Endothelial cell of umbilical vein (primary cell): ENCODE data around the gene TRIM62. TPM values are rescaled to one million over a fixed set of nuclear protein-coding genes. Genes with fewer than 3 reads are reported as not detected.

Experiments
- BruUV-seq: library from RNA; stranded (reverse); fragments of 400-500 nt; replicated peaks from 2 replicates; lab custom pipeline; 2021; lab: Mats Ljungman, UMichigan
- CTCF ChIA-PET: fragments of 300-600, 350-600 bp; sonication (Branson Sonifier 250); formaldehyde crosslinking; loops from one replicate; lab custom pipeline; 2021; ENCODE audit warnings: antibody characterized with exemption, inconsistent platforms; lab: Charles Lee
- POLR2A ChIA-PET: fragments of 300-600, 350-600 bp; sonication (Branson Sonifier 250); formaldehyde crosslinking; loops from one replicate; lab custom pipeline; 2021; ENCODE audit warnings: antibody characterized with exemption, inconsistent platforms; lab: Charles Lee
- DNase-seq: peaks from one replicate; pipeline ENCODE4 v3.0.0-alpha.2; 2011; ENCODE audit warnings: low read depth, low spot score
- FAIRE-seq: peaks from 2 replicates; lab custom pipeline; 2011; peaks lifted over from hg19 to GRCh38; lab: Jason Lieb, UNC
- H2AFZ ChIP-seq: 2 replicates; pipeline ENCODE4 v1.6.0; 2012; ENCODE audit warnings: low read depth, low read length, control low read depth, inconsistent platforms
- H3K27ac ChIP-seq: 2 replicates; pipeline ENCODE4 v1.5.1; 2011; ENCODE audit warnings: low read depth, mild to moderate bottlenecking, control low read depth, low read length, moderate library complexity; ENCODE audit not compliant: insufficient read depth
- H3K27me3 ChIP-seq, 2 experiments: 2 replicates each; pipeline versions ENCODE4 v1.6.0 to v1.6.1; 2011; ENCODE audit warnings: low read length in 2 of 2, mixed read lengths in 1 of 2; ENCODE audit not compliant: control insufficient read depth in 2 of 2, insufficient read depth in 2 of 2
- H3K36me3 ChIP-seq, 2 experiments: 2 replicates in 1 of 2; 3 replicates in 1 of 2; pipeline ENCODE4 v1.5.1; 2011; ENCODE audit warnings: low read length in 2 of 2, mild to moderate bottlenecking in 1 of 2, moderate library complexity in 1 of 2; ENCODE audit not compliant: control insufficient read depth in 2 of 2, insufficient read depth in 2 of 2; ENCODE audit errors: extremely low read depth in 1 of 2
- H3K4me1 ChIP-seq: 3 replicates; pipeline ENCODE4 v1.5.1; 2011; ENCODE audit warnings: mild to moderate bottlenecking, low read length; ENCODE audit not compliant: control insufficient read depth, insufficient read depth; ENCODE audit errors: extremely low read depth
- H3K4me2 ChIP-seq: 2 replicates; pipeline ENCODE4 v1.6.1; 2011; ENCODE audit warnings: low read length, control low read depth, mixed read lengths; ENCODE audit not compliant: insufficient read depth
- H3K4me3 ChIP-seq, 3 experiments: fragments of 200-600 bp in 1 of 3; sonication (generic), shearing (Covaris generic) in 1 of 3; replicated peaks in 1 of 3; 2 replicates each; pipeline ENCODE4 v1.5.1; 2011 to 2016; ENCODE audit warnings: control low read depth in 3 of 3, low read length in 3 of 3, mild to moderate bottlenecking in 2 of 3, inconsistent platforms in 1 of 3, low read depth in 1 of 3, moderate library complexity in 1 of 3; ENCODE audit not compliant: insufficient read depth in 1 of 3
- H3K79me2 ChIP-seq: 2 replicates; pipeline ENCODE4 v1.6.0; 2012; ENCODE audit warnings: low read length, inconsistent platforms; ENCODE audit not compliant: control insufficient read depth, insufficient read depth
- H3K9ac ChIP-seq: replicated peaks from 2 replicates; pipeline ENCODE3; 2011; ENCODE audit warnings: low read length, control low read depth; ENCODE audit not compliant: insufficient read depth; ENCODE audit errors: extremely low read depth
- H3K9me1 ChIP-seq: replicated peaks from 3 replicates; pipeline ENCODE4 v1.6.0; 2011; ENCODE audit warnings: mild to moderate bottlenecking, low read length; ENCODE audit not compliant: control insufficient read depth, insufficient read depth; ENCODE audit errors: extremely low read depth
- H3K9me3 ChIP-seq: replicated peaks from 2 replicates; pipeline ENCODE4 v1.5.1; 2012; ENCODE audit warnings: low read length, inconsistent platforms; ENCODE audit not compliant: control insufficient read depth, insufficient read depth
- H4K20me1 ChIP-seq: replicated peaks from 2 replicates; pipeline ENCODE3; 2011; ENCODE audit warnings: mild to moderate bottlenecking, low read length; ENCODE audit not compliant: control insufficient read depth, insufficient read depth; ENCODE audit errors: extremely low read depth
- CTCF ChIP-seq, 2 donors: IDR thresholded peaks; 1 replicate in 1 of 2; 2 replicates in 1 of 2; pipeline ENCODE4 v1.5.1; 2011; ENCODE audit warnings: low read length in 2 of 2, mild to moderate bottlenecking in 2 of 2, moderate library complexity in 2 of 2, control low read depth in 1 of 2, inconsistent platforms in 1 of 2, low read depth in 1 of 2; ENCODE audit not compliant: insufficient read depth in 1 of 2; ENCODE audit errors: extremely low read depth in 1 of 2
- EZH2 ChIP-seq: IDR thresholded peaks from 2 replicates; pipeline ENCODE4 v1.6.1; 2012; ENCODE audit warnings: borderline replicate concordance, low read depth, mild to moderate bottlenecking, moderate library complexity, low read length, inconsistent platforms; ENCODE audit not compliant: severe bottlenecking
- FOS ChIP-seq: IDR thresholded peaks from 2 replicates; pipeline ENCODE4 v1.6.1; 2011; ENCODE audit warnings: mild to moderate bottlenecking, low read length, moderate library complexity, borderline replicate concordance; ENCODE audit not compliant: insufficient read depth
- GATA2 ChIP-seq: IDR thresholded peaks from 2 replicates; pipeline ENCODE4 v1.7.0; 2011; ENCODE audit warnings: low read depth, mild to moderate bottlenecking, moderate library complexity, mixed read lengths, low read length; ENCODE audit not compliant: insufficient read length, insufficient read depth
- JUN ChIP-seq: IDR thresholded peaks from 2 replicates; pipeline ENCODE4 v1.6.1; 2011; ENCODE audit warnings: borderline replicate concordance, low read depth; ENCODE audit not compliant: insufficient read length, insufficient read depth
- MYC ChIP-seq: IDR thresholded peaks from one replicate; pipeline ENCODE4 v1.6.1; 2011; ENCODE audit warnings: mild to moderate bottlenecking, low read depth, low read length
- POLR2A ChIP-seq: IDR thresholded peaks from 2 replicates; pipeline ENCODE4 v1.6.1; 2012; ENCODE audit warnings: low read depth, mild to moderate bottlenecking, control low read depth, low read length
- POLR2AphosphoS5 ChIP-seq: IDR thresholded peaks from 2 replicates; pipeline ENCODE4 v1.6.1; 2012; ENCODE audit warnings: low read depth, mild to moderate bottlenecking, control low read depth, low read length, moderate library complexity; ENCODE audit not compliant: insufficient read depth
- dilution Hi-C: fragments of 300-500 bp; cut with MboI; formaldehyde crosslinking; loops from one replicate; pipeline ENCODE4 v1.15.0; 2019; ENCODE audit warnings: low sequenced_read_pairs; ENCODE audit not compliant: extremely low pct_ligation_motif_present
- intact Hi-C: fragments of 100-400 bp; cut with micrococcal nuclease; formaldehyde crosslinking; loops from one replicate; pipeline ENCODE4 v1.10.0; 2022
- polyA plus RNA-seq, 4 experiments: library from polyadenylated mRNA; depleted of rRNA in 3 of 4; stranded (reverse) in 3 of 4; unstranded in 1 of 4; fragments of >200 nt; gene quantifications; 2 replicates each; pipeline versions ENCODE4 v1.2.1 to v1.2.3, GENCODE V29; 2011 to 2012; ENCODE audit warnings: missing spikeins in 1 of 4
- total RNA-seq: library from RNA; stranded (reverse); gene quantifications from 2 replicates; pipeline ENCODE4 v1.2.3, GENCODE V29; 2021
- TF ChIP-seq, protein P1 (sequence below): IDR thresholded peaks from 2 replicates; pipeline ENCODE4 v1.6.1; 2011; ENCODE audit not compliant: insufficient read depth, insufficient read length

TRIM62 gene
- total and polyA plus RNA-seq, 2 donors (not counting 3 experiments of a cell fraction or from before 2014, with no cell fraction given) = 8.3 to 9.3 TPM

DNA sequence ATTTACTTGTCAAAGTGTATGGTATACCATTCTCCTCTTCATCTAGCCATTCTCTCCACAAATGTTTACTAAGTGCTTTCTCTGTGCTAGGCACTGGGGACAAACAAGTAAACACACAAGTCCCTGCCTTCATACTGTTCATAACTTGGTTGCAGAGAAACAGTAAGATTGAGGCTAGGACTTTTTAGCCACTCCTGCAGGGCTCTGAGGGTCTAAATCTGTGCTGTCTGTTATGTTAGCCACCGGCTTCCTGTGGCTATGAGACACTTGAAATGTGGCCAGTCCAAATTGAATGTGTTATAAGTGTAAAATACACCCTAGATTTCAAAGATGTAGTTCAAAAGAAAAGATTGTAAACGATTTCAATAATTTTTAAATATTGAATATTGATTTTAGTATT, 50.7 kb downstream of the TRIM62 start:
- Histone ChIP-seq H3K9me1 (no peaks in the 10 kb centered on the region), H3K4me1 (peaks cover 10% of the 10 kb centered on the region), H3K79me2 (no peaks in the 10 kb centered on the region), H4K20me1 (no peaks in the 10 kb centered on the region), H2AFZ (no peak overlapping the region), H3K9me3 (no peaks in the 10 kb centered on the region), H3K27ac (no peak overlapping the region), H3K9ac (no peak overlapping the region), H3K4me3 (no peak overlapping the region), H3K4me2 (no peak overlapping the region), H3K27me3 (peaks cover 2 to 3% of the 10 kb centered on the region in 2 experiments), H3K36me3 (no peaks in the 10 kb centered on the region)
- TF ChIP-seq EZH2 (no peak), MYC (no peak), GATA2 (no peak), FOS (no peak), JUN (no peak), CTCF (IDR thresholded peaks at IDR 0.05; ENCODE audit: extremely low read depth in 1 of 2, insufficient read depth in 1 of 2, low read depth in 1 of 2, low read length in 2 of 2) (no peak), POLR2A (no peak), POLR2AphosphoS5 (no peak)
- TF ChIP-seq, protein P1, sequence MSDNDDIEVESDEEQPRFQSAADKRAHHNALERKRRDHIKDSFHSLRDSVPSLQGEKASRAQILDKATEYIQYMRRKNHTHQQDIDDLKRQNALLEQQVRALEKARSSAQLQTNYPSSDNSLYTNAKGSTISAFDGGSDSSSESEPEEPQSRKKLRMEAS = no peak
- intact Hi-C loops (no loop called here), dilution Hi-C loops (no loop called here)
- DNase-seq (no peak), FAIRE-seq (no peak)
- no TSS peak for BruUV-seq
- ChIA-PET CTCF (no interaction called here), POLR2A (no interaction called here)
